Stomach (tissue), 4 donors: ENCODE data around the gene CDKN1C.

ENCODE experiments used
- CTCF ChIP-seq, 7 experiments: fragments of 450-650 bp in 4 of 7; fragments of 200-600 bp in 3 of 7; sonication (generic) in 3 of 7; IDR thresholded peaks; one replicate each; pipeline ENCODE4 v1.5.1; 2016 to 2019; ENCODE audit warnings: antibody characterized with exemption in 7 of 7, control low read depth in 2 of 7, mild to moderate bottlenecking in 1 of 7
- POLR2A ChIP-seq, 4 donors: fragments of 450-650 bp; IDR thresholded peaks; one replicate each; pipeline ENCODE4 v1.6.1; 2016; ENCODE audit warnings: antibody characterized with exemption in 4 of 4, control low read depth in 2 of 4, mild to moderate bottlenecking in 1 of 4, moderate library complexity in 1 of 4
- POLR2AphosphoS5 ChIP-seq, 3 donors: sonication (generic); formaldehyde crosslinking; IDR thresholded peaks; one replicate each; pipeline ENCODE4 v1.6.1; 2016; ENCODE audit warnings: antibody characterized with exemption in 3 of 3

- TF ChIP-seq CTCF (IDR thresholded peaks at IDR 0.05), result no peak
- TF ChIP-seq POLR2A (IDR thresholded peaks at IDR 0.05), result no peak
- TF ChIP-seq POLR2AphosphoS5 (IDR thresholded peaks at IDR 0.05), result no peak
Observed at GRCh38 chr11:2880646-2881045, 4.9 kb downstream of the CDKN1C start.
